ENCODE results near the gene ICA1L.
"Not testable (repeated sequence)": the region's sequence is repeated elsewhere in the genome, so short reads cannot be mapped to it uniquely, and the experiment has no call there.

Gene ICA1L

GRCh38 chr2:202847693-202848524, 23.7 kb downstream of the ICA1L start:
- DNase-seq (ENCODE audit: low read depth, low spot score), result no peak

- DNase-seq (ENCODE audit: low read depth, low spot score), result no peak
These were observed 26.9 kb downstream of the ICA1L start for GRCh38 chr2:202844656-202845055.

- DNase-seq (ENCODE audit: low read depth, low spot score), result no peak
These were observed 28.9 kb downstream of the ICA1L start for GRCh38 chr2:202842690-202843089.

- no peak for DNase-seq (ENCODE audit: low read depth, low spot score)
These were observed 30.3 kb downstream of the ICA1L start for GRCh38 chr2:202841090-202841867.

- DNase-seq (ENCODE audit: low read depth, low spot score), result no peak
These were observed 40.0 kb downstream of the ICA1L start for GRCh38 chr2:202831242-202832220.

- DNase-seq (ENCODE audit: low read depth, low spot score), result no peak
These were observed 46.7 kb downstream of the ICA1L start for GRCh38 chr2:202824901-202825300.

GRCh38 chr2:202822411-202822810, 49.2 kb downstream of the ICA1L start:
- no peak for DNase-seq (ENCODE audit: low read depth, low spot score)

GRCh38 chr2:202821206-202822160, 50.1 kb downstream of the ICA1L start:
- DNase-seq (ENCODE audit: low read depth, low spot score), result no peak

- DNase-seq (ENCODE audit: low read depth, low spot score), result no peak
These were observed 53.2 kb downstream of the ICA1L start for GRCh38 chr2:202818321-202818720.

- no peak for DNase-seq (ENCODE audit: low read depth, low spot score)
These were observed 53.8 kb downstream of the ICA1L start for GRCh38 chr2:202817771-202818170.

GRCh38 chr2:202815548-202816360, 55.8 kb downstream of the ICA1L start:
- DNase-seq (ENCODE audit: low read depth, low spot score), result no peak

- no peak for DNase-seq (ENCODE audit: low read depth, low spot score)
These were observed 57.3 kb downstream of the ICA1L start for GRCh38 chr2:202814226-202814625.

GRCh38 chr2:202813387-202813786, 58.2 kb downstream of the ICA1L start:
- no peak for DNase-seq (ENCODE audit: low read depth, low spot score)

- DNase-seq (ENCODE audit: low read depth, low spot score), result no peak
These were observed 62.8 kb downstream of the ICA1L start for GRCh38 chr2:202808754-202809153.

GRCh38 chr2:202807431-202808138, 64.0 kb downstream of the ICA1L start:
- DNase-seq (ENCODE audit: low read depth, low spot score), result not testable (repeated sequence)

- DNase-seq (ENCODE audit: low read depth, low spot score), result not testable (repeated sequence)
These were observed 65.7 kb downstream of the ICA1L start for GRCh38 chr2:202805911-202806310.

GRCh38 chr2:202797944-202798343, 73.6 kb downstream of the ICA1L start:
- DNase-seq (ENCODE audit: low read depth, low spot score), result no peak

GRCh38 chr2:202790676-202791075, 80.9 kb downstream of the ICA1L start:
- no peak for DNase-seq (ENCODE audit: low read depth, low spot score)

- DNase-seq (ENCODE audit: low read depth, low spot score), result no peak
These were observed 84.7 kb downstream of the ICA1L start for GRCh38 chr2:202786842-202787241.
